Measurements from ENCODE around the gene DCAF7. TPM values are rescaled to one million over a fixed set of nuclear protein-coding genes. Genes with fewer than 3 reads are reported as not detected.

DCAF7 gene
- total RNA-seq, 2 donors from 2014 or later: 94.3 to 105 TPM

- intact Hi-C loops (cut with DNase I): no loop called here
- no peaks in the 10 kb centered on the region for H3K27me3 ChIP-seq
- DNase-seq: no peak
Observed at GRCh38 chr17:63528183-63528582, 22.1 kb upstream of the DCAF7 start.

GRCh38 chr17:63529711-63530556 lies 20.3 kb upstream of the DCAF7 start:
- TF ChIP-seq CTCF (IDR thresholded peaks at IDR 0.05): no peak
- DNase-seq: no peak
- Histone ChIP-seq H3K9me3 (no peaks in the 10 kb centered on the region), H3K36me3 (no peaks in the 10 kb centered on the region), H3K27ac (no peak overlapping the region), H3K27me3 (no peaks in the 10 kb centered on the region), H3K4me3 (no peak overlapping the region), H3K9ac (ENCODE audit: low read depth in 2 of 2, low read length in 2 of 2) (no peak overlapping the region), H3K4me1 (no peaks in the 10 kb centered on the region)
- intact Hi-C loops (cut with DNase I): no loop called here

More at GRCh38 chr17:63528183-63528582, 22.1 kb upstream of the DCAF7 start:
- Histone ChIP-seq H3K36me3 (no peaks in the 10 kb centered on the region), H3K9ac (ENCODE audit: low read depth in 2 of 2, low read length in 2 of 2) (no peak overlapping the region), H3K9me3 (no peaks in the 10 kb centered on the region), H3K4me3 (no peak overlapping the region), H3K27ac (no peak overlapping the region), H3K4me1 (no peaks in the 10 kb centered on the region)
- no peak for TF ChIP-seq CTCF (IDR thresholded peaks at IDR 0.05)

GRCh38 chr17:63530557-63531021 lies 19.7 kb upstream of the DCAF7 start:
- Histone ChIP-seq H3K9me3 (no peaks in the 10 kb centered on the region), H3K4me1 (no peaks in the 10 kb centered on the region), H3K9ac (ENCODE audit: low read depth in 2 of 2, low read length in 2 of 2) (no peak overlapping the region), H3K27me3 (no peaks in the 10 kb centered on the region), H3K4me3 (no peak overlapping the region), H3K27ac (no peak overlapping the region), H3K36me3 (no peaks in the 10 kb centered on the region)
- no peak for TF ChIP-seq CTCF (IDR thresholded peaks at IDR 0.05)
- intact Hi-C loops (cut with DNase I): no loop called here
- no peak for DNase-seq

GRCh38 chr17:63531022-63531965 lies 19.0 kb upstream of the DCAF7 start:
- Histone ChIP-seq H3K4me3 (no peak overlapping the region), H3K4me1 (no peaks in the 10 kb centered on the region), H3K27me3 (no peaks in the 10 kb centered on the region), H3K36me3 (no peaks in the 10 kb centered on the region), H3K9ac (ENCODE audit: low read depth in 2 of 2, low read length in 2 of 2) (no peak overlapping the region), H3K9me3 (no peaks in the 10 kb centered on the region), H3K27ac (no peak overlapping the region)
- DNase-seq: no peak
- TF ChIP-seq CTCF (IDR thresholded peaks at IDR 0.05): no peak
- intact Hi-C loops (cut with DNase I): no loop called here

- intact Hi-C loops (cut with DNase I): no loop called here
- Histone ChIP-seq H3K9me3 (no peaks in the 10 kb centered on the region), H3K4me1 (no peaks in the 10 kb centered on the region), H3K4me3 (no peak overlapping the region), H3K27me3 (peaks cover 11% of the 10 kb centered on the region), H3K9ac (ENCODE audit: low read depth in 2 of 2, low read length in 2 of 2) (no peak overlapping the region), H3K27ac (no peak overlapping the region), H3K36me3 (no peaks in the 10 kb centered on the region)
- TF ChIP-seq CTCF (IDR thresholded peaks at IDR 0.05): no peak
- DNase-seq: no peak
Observed at GRCh38 chr17:63533433-63534077, 16.7 kb upstream of the DCAF7 start.

Data from colonic mucosa (tissue), 4 donors.